Stomach (tissue), 9 donors: ENCODE measurements around the gene AICDA. TPM values are rescaled to one million over a fixed set of nuclear protein-coding genes. Genes with fewer than 3 reads are reported as not detected.

ENCODE experiments used
- DNase-seq, 2 donors: peaks; one replicate each; pipeline versions ENCODE4 v3.0.0 to v3.0.0-alpha.2; 2013 to 2019
- H3K27ac ChIP-seq, 5 donors: fragments of 200-600 bp in 4 of 5; sonication (generic) in 4 of 5; one replicate each; pipeline ENCODE4 v1.5.1; 2013 to 2019; ENCODE audit warnings: mild to moderate bottlenecking in 1 of 5, moderate library complexity in 1 of 5
- H3K27me3 ChIP-seq, 3 donors: fragments of 200-600 bp; sonication (generic); one replicate each; pipeline ENCODE4 v1.5.1; 2017 to 2019; ENCODE audit warnings: mixed run types in 1 of 3
- H3K36me3 ChIP-seq, 4 donors: fragments of 200-600 bp; sonication (generic); 1 replicate in 3 of 4; 2 replicates in 1 of 4; pipeline ENCODE4 v1.5.1; 2016 to 2019
- H3K4me1 ChIP-seq, 4 donors: fragments of 200-600 bp; sonication (generic); one replicate each; pipeline ENCODE4 v1.5.1; 2016 to 2019
- H3K4me3 ChIP-seq, 4 donors: fragments of 200-600 bp; sonication (generic) in 3 of 4; one replicate each; pipeline ENCODE4 v1.5.1; 2016 to 2019; ENCODE audit warnings: mild to moderate bottlenecking in 1 of 4
- H3K9me3 ChIP-seq, 4 donors: fragments of 200-600 bp; sonication (generic); one replicate each; pipeline ENCODE4 v1.5.1; 2016 to 2019
- CTCF ChIP-seq, 7 experiments: fragments of 450-650 bp in 4 of 7; fragments of 200-600 bp in 3 of 7; sonication (generic) in 3 of 7; IDR thresholded peaks; one replicate each; pipeline ENCODE4 v1.5.1; 2016 to 2019; ENCODE audit warnings: antibody characterized with exemption in 7 of 7, control low read depth in 2 of 7, mild to moderate bottlenecking in 1 of 7
- EP300 ChIP-seq: sonication (generic); formaldehyde crosslinking; IDR thresholded peaks from one replicate; pipeline ENCODE4 v1.6.1; 2017; ENCODE audit warnings: antibody characterized with exemption
- POLR2A ChIP-seq, 4 donors: fragments of 450-650 bp; IDR thresholded peaks; one replicate each; pipeline ENCODE4 v1.6.1; 2016; ENCODE audit warnings: antibody characterized with exemption in 4 of 4, control low read depth in 2 of 4, mild to moderate bottlenecking in 1 of 4, moderate library complexity in 1 of 4
- POLR2AphosphoS5 ChIP-seq, 3 donors: sonication (generic); formaldehyde crosslinking; IDR thresholded peaks; one replicate each; pipeline ENCODE4 v1.6.1; 2016; ENCODE audit warnings: antibody characterized with exemption in 3 of 3
- WGBS, 5 donors: extraction: QIAGEN DNeasy Blood & Tissue Kit in 3 of 5; methylation state at CpG; one replicate each; pipeline versions ENCODE4 v1.1.5 to v1.1.7; 2013 to 2018; 5-methylcytosine and 5-hydroxymethylcytosine counted together
- intact Hi-C: fragments of 100-400 bp; cut with DNase I; formaldehyde crosslinking; loops from one replicate; pipeline ENCODE4 v1.15.1; 2023; ENCODE audit warnings: low total_unique reads
- polyA plus RNA-seq, 3 donors: library from polyadenylated mRNA; stranded (reverse); fragments of 200-250 nt; gene quantifications; one replicate each; pipeline ENCODE4 v1.2.3, GENCODE V29; 2013
- total RNA-seq, 5 donors: library from RNA; depleted of rRNA; stranded (reverse); fragments of >200 nt; gene quantifications; one replicate each; pipeline versions ENCODE4 v1.1.0 to v1.2.3, GENCODE V29; 2014 to 2016
- donor health status: healthy with polysubstance abuse.
- donor health status: Bipolar disorder and iron deficiency.
- donor health status: healthy.

AICDA gene
- total and polyA plus RNA-seq, 8 donors, result 0.18 to 0.37 TPM; not detected in 6

GRCh38 chr12:8642775-8643174 lies 30.1 kb upstream of the AICDA start:
- Histone ChIP-seq H3K4me1 (no peaks in the 10 kb centered on the region), H3K36me3 (no peaks in the 10 kb centered on the region), H3K9me3 (no peaks in the 10 kb centered on the region), H3K27me3 (no peaks in the 10 kb centered on the region), H3K27ac (no peak overlapping the region), H3K4me3 (no peak overlapping the region)
- intact Hi-C loops, result no loop called here
- DNase-seq, result no peak
- TF ChIP-seq CTCF (IDR thresholded peaks at IDR 0.05) (no peak), POLR2A (IDR thresholded peaks at IDR 0.05) (no peak), POLR2AphosphoS5 (IDR thresholded peaks at IDR 0.05) (no peak), EP300 (no peak)
- WGBS, 5 donors, result 87 to 97% (median 89%) methylated on average over 1 of the region's 1 CpG

- intact Hi-C loops, result no loop called here
- Histone ChIP-seq H3K36me3 (no peaks in the 10 kb centered on the region), H3K4me3 (no peak overlapping the region), H3K27ac (no peak overlapping the region), H3K9me3 (no peaks in the 10 kb centered on the region), H3K4me1 (no peaks in the 10 kb centered on the region), H3K27me3 (peaks cover 0 to 5% (median 0%) of the 10 kb centered on the region in 3 donors)
- 59 to 80% (median 67%) methylated on average over 2 of the region's 2 CpGs for WGBS, 5 donors
- DNase-seq, result no peak
- TF ChIP-seq EP300 (no peak), POLR2A (IDR thresholded peaks at IDR 0.05) (no peak), POLR2AphosphoS5 (IDR thresholded peaks at IDR 0.05) (no peak), CTCF (IDR thresholded peaks at IDR 0.05) (no peak)
Observed at GRCh38 chr12:8639936-8640335, 27.3 kb upstream of the AICDA start.

- intact Hi-C loops, result no loop called here
- no peaks in the 10 kb centered on the region for H3K36me3 ChIP-seq
- TF ChIP-seq EP300, result no peak
- no peak for TF ChIP-seq CTCF (IDR thresholded peaks at IDR 0.05)
- TF ChIP-seq POLR2A (IDR thresholded peaks at IDR 0.05), result no peak
- TF ChIP-seq POLR2AphosphoS5 (IDR thresholded peaks at IDR 0.05), result no peak
- 55 to 70% (median 66%) methylated on average over 4 of the region's 4 CpGs for WGBS, 5 donors
- H3K9me3 ChIP-seq, result no peaks in the 10 kb centered on the region
- H3K4me3 ChIP-seq, result no peak overlapping the region
- H3K4me1 ChIP-seq, result no peaks in the 10 kb centered on the region
- H3K27me3 ChIP-seq, result peaks cover 0 to 5% (median 0%) of the 10 kb centered on the region in 3 donors
- H3K27ac ChIP-seq, result no peak overlapping the region
- DNase-seq, result no peak
Observed at GRCh38 chr12:8638951-8639350, 26.3 kb upstream of the AICDA start.

- no peaks in the 10 kb centered on the region for H3K4me1 ChIP-seq
- no peak overlapping the region for H3K27ac ChIP-seq
- no peak for DNase-seq
- no peaks in the 10 kb centered on the region for H3K9me3 ChIP-seq
- intact Hi-C loops, result no loop called here
- H3K4me3 ChIP-seq, result no peak overlapping the region
- TF ChIP-seq POLR2A (IDR thresholded peaks at IDR 0.05), result no peak
- no peak for TF ChIP-seq CTCF (IDR thresholded peaks at IDR 0.05)
- no peak for TF ChIP-seq POLR2AphosphoS5 (IDR thresholded peaks at IDR 0.05)
- TF ChIP-seq EP300, result no peak
- WGBS, 5 donors, result 76 to 91% (median 80%) methylated on average over 3 to 4 of the region's 4 CpGs
- H3K27me3 ChIP-seq, result peaks cover 0 to 5% (median 0%) of the 10 kb centered on the region in 3 donors
- no peaks in the 10 kb centered on the region for H3K36me3 ChIP-seq
Observed at GRCh38 chr12:8637666-8638065, 25.0 kb upstream of the AICDA start.
